Activated T-helper 1 cell treated with anti-CD3 and anti-CD28 coated beads, Interleukin-12 subunit alpha, Interleukin-12 subunit beta, Interleukin-2, Interleukin-4 antibody, amounts not matched to agents 30 ng/mL and 10 ng/mL and 1 ng/mL, durations not matched to agents 14 hours and 24 hours and 36 hours (primary cell): Measurements from ENCODE around the gene SLC2A10. TPM values are rescaled to one million over a fixed set of nuclear protein-coding genes. Genes with fewer than 3 reads are reported as not detected.
"Not testable (repeated sequence)": the region's sequence is repeated elsewhere in the genome, so short reads cannot be mapped to it uniquely, and the experiment has no call there.

ENCODE experiments used
- DNase-seq: peaks from one replicate; pipeline ENCODE4 v3.0.0; 2021; ENCODE audit warnings: low spot score
- H3K27ac Mint-ChIP-seq: one replicate; pipeline ENCODE4 v1.8.0; 2021; ENCODE audit warnings: mild to moderate bottlenecking, mixed read lengths
- H3K27me3 Mint-ChIP-seq: one replicate; pipeline ENCODE4 v1.8.0; 2022; ENCODE audit warnings: mild to moderate bottlenecking, moderate library complexity, mixed read lengths; ENCODE audit not compliant: insufficient read depth
- H3K36me3 Mint-ChIP-seq: one replicate; pipeline ENCODE4 v1.8.0; 2021; ENCODE audit warnings: low read depth, mixed read lengths
- H3K4me1 Mint-ChIP-seq: one replicate; pipeline ENCODE4 v1.8.0; 2021; ENCODE audit warnings: low read depth, mixed read lengths
- H3K4me3 Mint-ChIP-seq: one replicate; pipeline ENCODE4 v1.8.0; 2021; ENCODE audit warnings: mild to moderate bottlenecking, moderate library complexity, mixed read lengths
- H3K9me3 Mint-ChIP-seq: one replicate; pipeline ENCODE4 v1.8.0; 2021; ENCODE audit warnings: mixed read lengths
- intact Hi-C: fragments of 100-400 bp; cut with micrococcal nuclease; formaldehyde crosslinking; loops from one replicate; pipeline ENCODE4 v1.15.1; 2024
- total RNA-seq: library from RNA; stranded (reverse); gene quantifications from 2 replicates; pipeline ENCODE4 v1.2.3, GENCODE V29; 2022

The SLC2A10 gene
- total RNA-seq, 1 donor from 2014 or later, result not detected

GRCh38 chr20:46673394-46674252 lies 35.8 kb upstream of the SLC2A10 start:
- Mint-ChIP-seq H3K27me3 (peaks cover 3% of the 10 kb centered on the region), H3K27ac (no peak overlapping the region), H3K4me3 (no peak overlapping the region)

GRCh38 chr20:46674253-46675083 lies 35.0 kb upstream of the SLC2A10 start:
- intact Hi-C loops, result no loop called here
- peaks cover 20% of the 10 kb centered on the region for H3K9me3 Mint-ChIP-seq
- H3K27ac Mint-ChIP-seq, result no peak overlapping the region
- no peak for DNase-seq
- H3K27me3 Mint-ChIP-seq, result peaks cover 3% of the 10 kb centered on the region
- no peaks in the 10 kb centered on the region for H3K36me3 Mint-ChIP-seq
- no peak overlapping the region for H3K4me3 Mint-ChIP-seq
- H3K4me1 Mint-ChIP-seq, result no peaks in the 10 kb centered on the region

More at GRCh38 chr20:46673394-46674252, 35.8 kb upstream of the SLC2A10 start:
- Mint-ChIP-seq H3K4me1 (no peaks in the 10 kb centered on the region), H3K36me3 (no peaks in the 10 kb centered on the region), H3K9me3 (peaks cover 25% of the 10 kb centered on the region)
- intact Hi-C loops, result no loop called here
- DNase-seq, result no peak

- DNase-seq, H3K4me1 Mint-ChIP-seq, H3K36me3 Mint-ChIP-seq, H3K27ac Mint-ChIP-seq, H3K9me3 Mint-ChIP-seq, H3K4me3 Mint-ChIP-seq, intact Hi-C loops, H3K27me3 Mint-ChIP-seq: not testable (repeated sequence)
These were observed 32.7 kb upstream of the SLC2A10 start for GRCh38 chr20:46676649-46677316.

GRCh38 chr20:46677608-46678007 lies 31.8 kb upstream of the SLC2A10 start:
- Mint-ChIP-seq H3K36me3 (no peaks in the 10 kb centered on the region), H3K4me3 (no peak overlapping the region), H3K4me1 (peaks cover 8% of the 10 kb centered on the region), H3K27ac (no peak overlapping the region), H3K9me3 (no peaks in the 10 kb centered on the region), H3K27me3 (no peaks in the 10 kb centered on the region)
- DNase-seq, result no peak
- intact Hi-C loops, result no loop called here

- peaks cover 9% of the 10 kb centered on the region for H3K4me1 Mint-ChIP-seq
- no peak overlapping the region for H3K27ac Mint-ChIP-seq
- no peaks in the 10 kb centered on the region for H3K27me3 Mint-ChIP-seq
- H3K36me3 Mint-ChIP-seq, result peaks cover 2% of the 10 kb centered on the region
- DNase-seq, result no peak
- H3K4me3 Mint-ChIP-seq, result no peak overlapping the region
- intact Hi-C loops, result no loop called here
- no peaks in the 10 kb centered on the region for H3K9me3 Mint-ChIP-seq
These were observed 30.9 kb upstream of the SLC2A10 start for GRCh38 chr20:46678516-46678915.

- Mint-ChIP-seq H3K9me3 (no peaks in the 10 kb centered on the region), H3K4me3 (no peak overlapping the region), H3K4me1 (peaks cover 26% of the 10 kb centered on the region), H3K27me3 (no peaks in the 10 kb centered on the region), H3K27ac (no peak overlapping the region), H3K36me3 (peaks cover 16% of the 10 kb centered on the region)
- no peak for DNase-seq
- intact Hi-C loops, result loop anchor here (1.0 kb wide), 3 partner anchors 136 to 373 kb away; no protein-coding TSS in a partner anchor
These were observed 28.8 kb upstream of the SLC2A10 start for GRCh38 chr20:46680684-46681031.

GRCh38 chr20:46681032-46681854 lies 28.2 kb upstream of the SLC2A10 start:
- H3K4me1 Mint-ChIP-seq, result peaks cover 32% of the 10 kb centered on the region
- intact Hi-C loops, result loop anchor here (1.0 kb wide), 3 partner anchors 137 to 374 kb away; no protein-coding TSS in a partner anchor
- H3K27me3 Mint-ChIP-seq, result no peaks in the 10 kb centered on the region
- H3K27ac Mint-ChIP-seq, result no peak overlapping the region
- peak; percentile 57 for DNase-seq
- peaks cover 21% of the 10 kb centered on the region for H3K36me3 Mint-ChIP-seq
- H3K9me3 Mint-ChIP-seq, result no peaks in the 10 kb centered on the region
- no peak overlapping the region for H3K4me3 Mint-ChIP-seq

GRCh38 chr20:46682063-46682821 lies 27.2 kb upstream of the SLC2A10 start:
- Mint-ChIP-seq H3K9me3 (no peaks in the 10 kb centered on the region), H3K4me3 (no peak overlapping the region), H3K36me3 (peaks cover 30% of the 10 kb centered on the region), H3K4me1 (peaks cover 42% of the 10 kb centered on the region), H3K27me3 (no peaks in the 10 kb centered on the region), H3K27ac (no peak overlapping the region)
- intact Hi-C loops, result no loop called here
- DNase-seq, result no peak

GRCh38 chr20:46683011-46683667 lies 26.3 kb upstream of the SLC2A10 start:
- H3K36me3 Mint-ChIP-seq, result peaks cover 30% of the 10 kb centered on the region
- H3K4me3 Mint-ChIP-seq, result no peak overlapping the region
- H3K9me3 Mint-ChIP-seq, result no peaks in the 10 kb centered on the region
- no peak for DNase-seq
- H3K27ac Mint-ChIP-seq, result no peak overlapping the region
- no peaks in the 10 kb centered on the region for H3K27me3 Mint-ChIP-seq
- H3K4me1 Mint-ChIP-seq, result peaks cover 51% of the 10 kb centered on the region
- intact Hi-C loops, result no loop called here

- no peak for DNase-seq
- no peak overlapping the region for H3K27ac Mint-ChIP-seq
- H3K4me1 Mint-ChIP-seq, result peaks cover 56% of the 10 kb centered on the region
- intact Hi-C loops, result no loop called here
- no peak overlapping the region for H3K4me3 Mint-ChIP-seq
- H3K27me3 Mint-ChIP-seq, result no peaks in the 10 kb centered on the region
- no peaks in the 10 kb centered on the region for H3K9me3 Mint-ChIP-seq
- H3K36me3 Mint-ChIP-seq, result peaks cover 30% of the 10 kb centered on the region
These were observed 25.8 kb upstream of the SLC2A10 start for GRCh38 chr20:46683668-46683938.

- Mint-ChIP-seq H3K27ac (no peak overlapping the region), H3K27me3 (no peaks in the 10 kb centered on the region), H3K36me3 (peaks cover 30% of the 10 kb centered on the region), H3K4me1 (peaks cover 57% of the 10 kb centered on the region), H3K4me3 (no peak overlapping the region), H3K9me3 (no peaks in the 10 kb centered on the region)
- intact Hi-C loops, result no loop called here
- DNase-seq, result no peak
These were observed 25.3 kb upstream of the SLC2A10 start for GRCh38 chr20:46683939-46684750.
